Glomerular endothelial cell (primary cell): ENCODE results near the gene ZNF587B. TPM values are rescaled to one million over a fixed set of nuclear protein-coding genes. Genes with fewer than 3 reads are reported as not detected.
A peak's percentile ranks its signal among the peaks of the same experiment; 100 is the strongest.
"Not testable (repeated sequence)": the region's sequence is repeated elsewhere in the genome, so short reads cannot be mapped to it uniquely, and the experiment has no call there.

Source experiments
- DNase-seq: peaks from one replicate; pipeline ENCODE4 v3.0.0-alpha.2; 2011; ENCODE audit warnings: low read depth, low spot score; ENCODE audit errors: extremely low read depth
- total RNA-seq: library from RNA; depleted of rRNA; stranded (reverse); fragments of >200 nt; gene quantifications from 2 replicates; pipeline ENCODE4 v1.2.3, GENCODE V29; 2015

ZNF587B gene
- total RNA-seq, 1 donor from 2014 or later = 17.7 TPM

GRCh38 chr19:57867868-57868492, 37.9 kb downstream of the ZNF587B start:
- DNase-seq = no peak

- not testable (repeated sequence) for DNase-seq
These were observed 39.6 kb downstream of the ZNF587B start for GRCh38 chr19:57869655-57870054.

GRCh38 chr19:57870225-57870624, 40.1 kb downstream of the ZNF587B start:
- no peak for DNase-seq

GRCh38 chr19:57872450-57872849, 42.4 kb downstream of the ZNF587B start:
- DNase-seq = no peak

- DNase-seq = not testable (repeated sequence)
These were observed 44.0 kb downstream of the ZNF587B start for GRCh38 chr19:57873883-57874799.

GRCh38 chr19:57886046-57886445, 55.9 kb downstream of the ZNF587B start:
- no peak for DNase-seq

- no peak for DNase-seq
These were observed 57.3 kb downstream of the ZNF587B start for GRCh38 chr19:57887195-57887941.

GRCh38 chr19:57888107-57888559, 58.0 kb downstream of the ZNF587B start:
- no peak for DNase-seq

GRCh38 chr19:57888560-57889231, 58.6 kb downstream of the ZNF587B start, which contains the start of gene ZNF814:
ZNF814 (minus strand) TSS chr19:57889037; CDS start chr19:57888802, 235 bp downstream.
- DNase-seq = peak; percentile 74

- not testable (repeated sequence) for DNase-seq
These were observed 60.6 kb downstream of the ZNF587B start for GRCh38 chr19:57890706-57891105.

Other genes with a start within 250 kb of the ZNF587B start
- gene ZIK1, start 246.2 kb upstream of the ZNF587B start, total RNA-seq = 3.9 and 6.7 TPM in 2 replicates
- gene ZNF530, start 230.4 kb upstream of the ZNF587B start, total RNA-seq = 1.9 and 6.4 TPM in 2 replicates
- gene ZNF134, start 216.1 kb upstream of the ZNF587B start, total RNA-seq = 12.6 and 18.8 TPM in 2 replicates
- gene ZNF211, start 197.1 kb upstream of the ZNF587B start, total RNA-seq = 8.1 and 12.7 TPM in 2 replicates
- not detected in 2 replicates for gene ZSCAN4, start 161.4 kb upstream of the ZNF587B start, total RNA-seq
- gene ZNF551, start 148.3 kb upstream of the ZNF587B start, total RNA-seq = 3.8 and 8.8 TPM in 2 replicates
- 1.1 and 4.2 TPM in 2 replicates for gene ZNF154, start 121.1 kb upstream of the ZNF587B start, total RNA-seq
- 4.4 and 5.4 TPM in 2 replicates for gene ZNF671, start 102.7 kb upstream of the ZNF587B start, total RNA-seq
- 8.3 and 13.6 TPM in 2 replicates for gene ZNF776, start 83.5 kb upstream of the ZNF587B start, total RNA-seq
- gene ZNF586, start 60.6 kb upstream of the ZNF587B start, total RNA-seq = 13.3 and 14.2 TPM in 2 replicates
- gene ZNF552, start 15.4 kb upstream of the ZNF587B start, total RNA-seq = 2.7 and 4.3 TPM in 2 replicates
- 20.6 and 30.7 TPM in 2 replicates for gene ZNF587, start 19.6 kb downstream of the ZNF587B start, total RNA-seq
- gene ZNF814, start 58.7 kb downstream of the ZNF587B start, total RNA-seq = 3.9 and 11.7 TPM in 2 replicates
- 7.2 and 8.6 TPM in 2 replicates for gene ZNF417, start 86.3 kb downstream of the ZNF587B start, total RNA-seq
- gene ZNF418, start 105.1 kb downstream of the ZNF587B start, total RNA-seq = 4.3 and 6.3 TPM in 2 replicates
- gene ZNF256, start 117.4 kb downstream of the ZNF587B start, total RNA-seq = 3.3 and 5.0 TPM in 2 replicates
- not detected in 2 replicates for gene C19orf18, start 144.2 kb downstream of the ZNF587B start, total RNA-seq
- 10.1 and 26.8 TPM in 2 replicates for gene ZNF606, start 172.5 kb downstream of the ZNF587B start, total RNA-seq
- not detected in 2 replicates for gene ZSCAN1, start 203.7 kb downstream of the ZNF587B start, total RNA-seq
- 1.2 and 2.4 TPM in 2 replicates for gene ZNF135, start 229.0 kb downstream of the ZNF587B start, total RNA-seq